GM18909 (cell line): ENCODE data around the gene HP.
"Not testable (repeated sequence)": the region's sequence is repeated elsewhere in the genome, so short reads cannot be mapped to it uniquely, and the experiment has no call there.

Experiments
- ATAC-seq: cut with Tn5 transposase; IDR thresholded peaks from one replicate; pipeline ENCODE4 v1.9.1; 2021; ENCODE audit warnings: mild to moderate bottlenecking; ENCODE audit not compliant: unreplicated experiment, poor library complexity

Gene HP, protein sequence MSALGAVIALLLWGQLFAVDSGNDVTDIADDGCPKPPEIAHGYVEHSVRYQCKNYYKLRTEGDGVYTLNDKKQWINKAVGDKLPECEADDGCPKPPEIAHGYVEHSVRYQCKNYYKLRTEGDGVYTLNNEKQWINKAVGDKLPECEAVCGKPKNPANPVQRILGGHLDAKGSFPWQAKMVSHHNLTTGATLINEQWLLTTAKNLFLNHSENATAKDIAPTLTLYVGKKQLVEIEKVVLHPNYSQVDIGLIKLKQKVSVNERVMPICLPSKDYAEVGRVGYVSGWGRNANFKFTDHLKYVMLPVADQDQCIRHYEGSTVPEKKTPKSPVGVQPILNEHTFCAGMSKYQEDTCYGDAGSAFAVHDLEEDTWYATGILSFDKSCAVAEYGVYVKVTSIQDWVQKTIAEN

DNA sequence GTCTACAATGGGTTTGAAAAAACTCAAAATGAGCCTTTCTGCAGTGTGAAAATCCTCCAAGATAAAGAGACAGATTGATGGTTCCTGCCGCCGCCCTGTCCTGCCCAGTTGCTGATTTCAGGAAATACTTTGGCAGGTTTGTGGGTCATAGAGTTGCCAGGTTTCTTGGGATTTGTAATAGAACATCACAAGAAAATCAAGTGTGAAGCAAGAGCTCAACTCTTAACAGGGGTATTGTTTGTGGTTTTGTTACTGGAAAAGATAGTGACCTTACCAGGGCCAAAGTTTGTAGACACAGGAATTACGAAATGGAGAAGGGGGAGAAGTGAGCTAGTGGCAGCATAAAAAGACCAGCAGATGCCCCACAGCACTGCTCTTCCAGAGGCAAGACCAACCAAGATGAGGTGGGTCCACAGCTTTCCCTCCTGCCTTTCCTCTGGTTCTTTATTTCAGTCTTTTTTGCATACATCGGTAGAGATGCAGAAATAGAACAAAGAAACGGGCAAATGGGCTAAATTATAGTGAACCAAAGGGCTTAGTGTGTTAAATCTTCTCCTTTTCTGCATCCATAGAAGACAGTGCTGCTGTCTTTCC, at the start of gene HP:
Gene HP, plus strand, starts transcription at position 252 of the 594 bp plus-strand sequence. Its CDS starts 148 bp downstream, at position 400.
- ATAC-seq: not testable (repeated sequence)

DNA sequence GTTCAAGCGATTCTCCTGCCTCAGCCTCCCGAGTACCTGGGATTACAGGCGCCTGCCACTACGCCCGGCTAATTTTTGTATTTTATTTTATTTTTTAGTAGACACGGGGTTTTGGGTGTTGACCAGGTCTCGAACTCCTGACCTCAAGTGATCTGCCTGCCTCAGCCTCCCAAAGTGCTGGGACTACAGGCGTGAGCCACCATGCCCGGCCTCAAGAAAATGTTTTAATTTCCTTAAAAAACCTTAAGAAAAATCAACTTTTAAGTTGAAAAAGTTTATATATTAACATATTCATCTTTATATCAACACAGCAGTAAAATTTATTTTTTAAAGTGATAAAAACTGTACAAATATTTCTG, 46.3 kb upstream of the HP start:
- not testable (repeated sequence) for ATAC-seq

DNA sequence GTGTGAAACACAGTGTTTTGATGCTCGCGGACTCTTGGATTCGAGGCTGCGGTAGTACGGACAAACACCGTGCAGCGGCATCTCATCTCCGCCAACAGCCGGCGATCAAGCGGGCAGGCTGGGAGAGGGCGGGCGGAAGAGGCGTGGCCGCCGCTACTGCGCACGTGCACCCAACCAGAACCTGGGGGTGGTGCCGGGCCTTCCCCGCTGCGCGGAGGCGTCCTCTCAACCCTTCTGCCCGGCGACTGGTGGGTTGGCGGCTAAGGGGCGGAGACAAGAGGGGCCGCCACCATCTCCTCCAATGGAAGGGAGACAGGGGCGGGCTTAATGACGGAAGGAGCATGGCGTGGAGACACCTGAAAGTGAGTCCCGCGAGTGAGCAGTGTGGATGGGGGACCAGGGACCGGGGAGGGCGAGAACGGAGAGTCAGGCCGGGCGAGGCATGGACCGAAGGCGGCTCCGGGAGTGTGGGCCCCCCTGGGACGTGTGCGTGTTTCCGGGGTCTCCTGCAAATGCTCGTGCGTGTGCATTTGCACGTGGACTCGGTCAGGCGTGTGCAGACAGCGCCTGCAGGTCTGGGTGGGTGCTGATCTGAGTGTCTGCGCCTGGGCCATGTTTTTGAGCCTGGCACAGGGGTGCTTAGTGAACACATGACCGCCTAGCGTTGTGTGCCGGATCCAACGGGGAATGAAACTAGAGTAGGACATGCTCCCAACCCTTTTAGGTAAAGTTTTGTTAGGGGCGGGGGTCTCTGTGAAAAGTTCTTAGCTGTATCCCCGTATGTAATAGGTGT, 45.7 kb upstream of the HP start, which contains the start of gene DHODH:
Gene DHODH, plus strand, starts transcription at position 321 of the 793 bp plus-strand sequence. Its CDS starts 21 bp downstream, at position 342.
- ATAC-seq: peak; percentile 99

DNA sequence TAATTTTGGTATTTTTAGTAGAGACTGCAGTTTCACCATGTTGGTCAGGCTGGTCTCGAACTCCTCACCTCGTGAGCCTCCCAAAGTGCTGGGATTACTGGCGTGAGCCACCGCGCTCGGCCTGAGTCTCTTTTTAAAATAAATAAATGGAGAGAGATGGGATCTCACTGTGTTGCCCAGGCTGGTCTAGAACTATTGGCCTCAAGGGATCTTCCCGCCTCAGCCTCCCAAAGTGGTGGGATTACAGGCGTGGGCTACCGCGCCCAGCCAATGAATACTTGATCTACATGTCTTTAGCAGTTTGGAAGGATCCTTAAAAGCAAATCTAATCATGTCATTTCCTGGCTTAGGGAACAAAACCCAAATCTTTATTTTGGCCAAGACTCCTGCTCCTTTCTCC, 44.5 kb upstream of the HP start:
- ATAC-seq: no peak

DNA sequence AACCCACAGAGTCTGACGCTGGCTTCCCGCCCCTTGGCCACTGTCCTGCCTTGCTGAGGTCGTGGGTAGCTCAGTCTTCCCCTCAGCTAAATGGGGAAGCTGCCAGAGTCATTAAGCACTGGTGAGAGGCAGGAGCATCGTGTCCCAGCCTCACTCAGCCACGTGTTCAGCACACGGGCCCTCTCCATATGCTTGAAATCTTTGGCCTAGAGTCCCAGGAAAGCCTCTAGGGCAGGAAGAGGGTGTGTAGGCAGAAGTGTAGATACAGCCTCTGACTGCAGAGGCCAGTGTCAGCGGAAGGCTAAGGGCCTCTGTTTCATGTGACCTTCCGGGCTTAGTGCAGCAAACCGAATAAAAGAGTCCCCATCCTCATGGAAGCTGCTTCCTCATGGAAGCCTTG, 41.7 kb upstream of the HP start:
- ATAC-seq: no peak

DNA sequence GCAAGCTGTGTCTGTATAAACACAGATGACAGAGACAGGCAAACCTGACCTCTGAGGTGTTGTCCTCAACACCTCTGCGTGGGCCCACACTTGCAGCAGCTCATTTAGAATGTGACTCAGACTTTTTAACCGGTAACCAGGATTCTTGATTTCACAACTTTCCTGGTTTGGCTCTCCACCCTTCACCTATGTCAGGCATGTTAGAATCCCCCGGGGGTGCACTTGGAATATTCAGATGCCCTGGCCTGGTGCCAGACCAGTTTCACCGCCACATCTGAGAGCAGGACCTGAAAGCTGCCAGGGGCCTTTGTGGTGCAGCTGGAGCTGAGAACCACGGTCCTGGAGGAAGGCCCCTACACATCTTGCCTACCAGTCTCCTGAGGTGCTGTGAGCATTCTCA, 40.9 kb upstream of the HP start:
- no peak for ATAC-seq

DNA sequence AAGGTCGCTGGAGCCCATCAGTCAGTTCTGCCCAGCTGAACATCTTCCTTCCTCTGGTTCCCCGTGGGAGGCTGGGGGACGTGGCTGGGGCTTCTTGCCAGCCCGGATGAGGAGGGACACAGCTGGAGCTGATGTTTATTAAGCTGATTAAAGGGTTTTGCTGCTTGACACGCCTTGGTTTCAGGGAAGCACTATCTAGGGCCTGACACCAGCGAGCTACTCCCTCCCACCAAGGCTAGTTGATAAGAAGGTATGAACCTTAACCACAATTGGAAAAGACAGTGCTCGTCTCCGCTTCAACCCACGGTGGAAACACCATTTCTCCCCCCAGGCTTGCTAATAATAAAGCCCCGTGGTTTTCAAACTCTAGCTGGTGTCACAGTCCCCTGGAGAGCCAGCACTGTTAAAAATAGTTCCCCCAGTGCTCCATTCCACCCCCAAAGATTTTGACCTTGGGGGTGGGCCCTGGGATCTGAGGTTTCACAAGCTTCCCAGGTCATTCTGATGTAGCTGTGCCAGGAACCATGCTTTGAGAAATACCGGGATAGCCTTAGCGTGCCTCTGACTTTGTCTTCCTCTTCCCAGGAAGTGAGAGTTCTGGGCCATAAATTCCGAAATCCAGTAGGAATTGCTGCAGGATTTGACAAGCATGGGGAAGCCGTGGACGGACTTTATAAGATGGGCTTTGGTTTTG, 40.3 kb upstream of the HP start:
- ATAC-seq: no peak

DNA sequence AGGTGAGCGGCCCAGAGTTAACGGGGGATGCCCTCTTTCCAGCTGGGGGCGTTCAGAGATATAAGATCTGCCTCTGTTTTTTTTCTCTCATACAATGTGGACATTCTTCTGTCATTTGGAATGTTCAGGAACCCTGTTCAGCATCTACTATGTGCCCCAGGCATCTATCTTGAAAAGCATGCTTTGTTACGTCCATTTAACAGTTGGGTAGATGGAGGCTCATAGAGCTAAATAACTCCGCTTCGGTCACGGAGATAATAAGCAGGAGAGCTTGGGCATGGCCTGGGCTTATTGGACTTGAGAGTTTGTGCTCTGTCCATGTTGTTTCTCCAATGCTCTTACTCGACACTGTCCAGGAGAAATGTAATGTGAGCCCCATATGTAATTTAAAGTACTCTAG, 39.6 kb upstream of the HP start:
- ATAC-seq: no peak

DNA sequence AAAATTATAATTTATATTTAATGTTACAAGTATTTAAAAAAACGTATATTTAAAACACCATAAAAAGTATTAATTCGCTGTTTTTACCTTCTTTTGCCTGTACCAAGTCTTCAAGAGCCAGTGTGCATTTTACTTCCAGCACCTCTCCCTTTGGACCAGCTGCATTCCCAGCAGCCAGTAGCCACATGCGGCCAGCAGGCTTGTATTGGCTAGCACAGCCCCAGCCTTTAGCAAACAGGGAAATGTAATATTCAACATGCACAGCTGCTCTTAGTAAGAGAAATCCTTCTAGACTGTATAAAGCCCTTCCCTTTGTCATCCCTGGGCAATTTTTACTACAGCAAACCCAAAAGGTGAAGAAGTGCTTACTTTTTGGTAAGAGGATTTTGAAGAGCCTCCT, 39.2 kb upstream of the HP start:
- ATAC-seq: no peak

DNA sequence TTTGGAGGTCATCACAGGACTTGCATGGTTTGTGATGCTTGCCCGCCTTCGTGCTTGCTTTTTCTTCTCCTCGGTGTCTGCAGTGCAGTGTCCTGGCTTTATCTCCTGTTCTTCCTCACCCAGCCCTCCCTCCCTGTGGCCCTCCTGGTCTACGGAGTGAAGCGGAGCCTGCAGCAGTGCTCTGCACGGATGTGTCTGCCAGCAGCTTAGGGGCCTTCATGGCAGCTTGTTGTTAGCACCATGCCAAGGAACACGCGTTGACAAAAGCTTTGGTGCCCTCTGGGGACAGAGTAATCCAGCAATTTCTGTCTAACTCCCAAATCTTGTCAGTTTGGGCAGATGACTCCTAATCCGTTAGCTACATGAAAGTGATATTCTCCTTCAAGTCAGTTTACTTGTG, 35.8 kb upstream of the HP start:
- no peak for ATAC-seq

DNA sequence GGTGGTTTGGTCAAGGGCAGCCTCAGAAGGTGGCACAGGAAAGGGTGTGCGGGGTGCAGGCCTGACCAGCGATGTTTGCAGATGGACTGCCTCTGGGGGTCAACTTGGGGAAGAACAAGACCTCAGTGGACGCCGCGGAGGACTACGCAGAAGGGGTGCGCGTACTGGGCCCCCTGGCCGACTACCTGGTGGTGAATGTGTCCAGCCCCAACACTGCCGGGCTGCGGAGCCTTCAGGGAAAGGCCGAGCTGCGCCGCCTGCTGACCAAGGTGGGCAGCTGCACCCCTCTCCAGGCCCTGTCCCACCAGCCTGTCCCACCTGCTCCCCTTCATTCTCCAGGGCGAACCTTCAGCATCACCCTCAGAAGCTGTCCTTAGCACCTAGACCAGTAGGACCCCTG, 33.3 kb upstream of the HP start:
- ATAC-seq: no peak

DNA sequence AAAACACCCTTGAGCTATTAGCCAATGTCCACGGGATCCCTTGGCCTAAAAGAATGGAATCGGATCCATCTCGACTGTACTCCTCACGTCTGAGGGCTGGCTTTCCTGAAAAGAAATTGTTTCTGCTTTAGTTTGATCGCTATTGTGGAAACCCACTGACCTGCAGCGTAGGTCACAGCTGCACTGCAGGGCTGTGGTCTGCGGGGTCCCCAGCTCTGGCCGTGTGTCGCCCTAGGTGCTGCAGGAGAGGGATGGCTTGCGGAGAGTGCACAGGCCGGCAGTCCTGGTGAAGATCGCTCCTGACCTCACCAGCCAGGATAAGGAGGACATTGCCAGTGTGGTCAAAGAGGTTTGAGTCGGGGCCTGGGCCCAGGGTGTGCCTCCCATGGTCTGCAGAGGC, 32.2 kb upstream of the HP start:
- ATAC-seq: no peak

DNA sequence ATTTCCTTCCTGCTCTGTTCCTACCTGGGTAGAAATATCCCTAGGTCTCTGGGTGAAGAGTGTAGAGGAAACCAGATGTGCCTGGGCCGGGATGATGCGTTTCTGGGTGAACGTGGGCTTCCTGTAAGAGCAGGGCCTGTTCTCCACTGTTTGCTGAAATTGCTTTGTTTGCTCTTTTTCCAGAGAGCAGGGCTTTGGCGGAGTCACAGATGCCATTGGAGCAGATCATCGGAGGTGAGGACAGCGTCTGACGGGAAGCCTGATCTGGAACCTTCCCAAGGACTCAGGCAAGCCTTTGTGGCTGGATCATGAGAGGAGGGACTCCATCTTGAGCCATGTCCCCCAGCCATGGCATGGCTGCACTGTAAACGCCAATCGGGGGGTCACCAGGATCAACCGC, 30.3 kb upstream of the HP start:
- ATAC-seq: no peak

DNA sequence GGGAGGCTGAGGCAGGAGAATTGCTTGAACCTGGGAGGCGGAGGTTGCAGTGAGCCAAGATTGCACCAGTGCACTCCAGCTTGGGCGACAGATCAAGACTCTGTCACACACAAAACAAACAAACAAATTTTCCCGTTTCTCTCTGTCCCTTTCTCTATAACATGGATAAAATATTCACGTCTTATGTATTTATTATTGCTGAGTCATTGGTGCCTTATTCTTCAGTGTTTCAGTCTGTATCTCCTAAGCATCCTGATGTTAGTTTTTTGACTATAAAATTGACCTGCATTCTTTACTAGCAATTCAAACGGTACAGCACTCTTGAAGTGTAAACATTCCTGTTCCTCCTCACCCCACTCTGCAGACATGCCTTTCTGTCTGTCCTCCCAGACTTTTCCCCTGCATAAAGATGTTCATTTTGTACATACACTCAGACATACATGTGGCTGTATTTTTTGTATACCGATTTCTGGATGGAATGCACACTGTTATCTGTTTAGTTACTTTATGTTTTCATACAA, 29.4 kb upstream of the HP start:
- ATAC-seq: no peak

DNA sequence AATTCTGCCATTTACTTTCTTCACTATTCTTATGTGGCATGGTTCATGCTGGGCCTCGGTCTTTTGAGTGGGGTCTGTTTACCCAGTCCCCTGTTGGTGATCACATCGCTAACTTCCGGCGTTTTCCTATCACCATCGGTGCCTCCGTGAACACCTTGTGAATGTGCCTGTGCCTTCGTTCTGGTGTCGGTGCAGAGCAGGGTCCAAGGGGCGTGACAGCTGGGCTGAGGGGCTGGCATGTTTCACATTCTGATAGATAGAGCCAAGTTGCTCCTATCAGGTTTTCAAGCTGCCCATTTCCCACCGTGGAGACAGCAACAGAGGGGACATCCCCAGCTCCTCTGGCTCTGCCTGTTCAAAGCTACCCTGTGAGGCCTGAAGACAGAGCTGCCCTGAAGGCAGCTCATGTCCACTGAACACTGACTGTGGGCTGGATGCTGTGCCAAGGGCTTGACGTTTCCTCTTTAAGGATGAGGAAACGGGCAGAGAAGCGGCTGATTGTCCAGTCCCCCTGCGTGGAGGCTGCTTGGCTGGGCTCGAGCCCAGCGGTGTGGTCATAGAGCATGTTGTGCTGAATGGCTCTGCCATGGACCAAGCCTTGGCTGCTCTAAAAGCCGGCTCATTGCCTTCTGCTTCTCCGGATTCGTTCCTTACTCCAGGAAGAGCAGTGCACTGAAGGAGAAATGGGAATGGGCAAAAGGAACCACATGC, 28.7 kb upstream of the HP start:
- ATAC-seq: no peak

DNA sequence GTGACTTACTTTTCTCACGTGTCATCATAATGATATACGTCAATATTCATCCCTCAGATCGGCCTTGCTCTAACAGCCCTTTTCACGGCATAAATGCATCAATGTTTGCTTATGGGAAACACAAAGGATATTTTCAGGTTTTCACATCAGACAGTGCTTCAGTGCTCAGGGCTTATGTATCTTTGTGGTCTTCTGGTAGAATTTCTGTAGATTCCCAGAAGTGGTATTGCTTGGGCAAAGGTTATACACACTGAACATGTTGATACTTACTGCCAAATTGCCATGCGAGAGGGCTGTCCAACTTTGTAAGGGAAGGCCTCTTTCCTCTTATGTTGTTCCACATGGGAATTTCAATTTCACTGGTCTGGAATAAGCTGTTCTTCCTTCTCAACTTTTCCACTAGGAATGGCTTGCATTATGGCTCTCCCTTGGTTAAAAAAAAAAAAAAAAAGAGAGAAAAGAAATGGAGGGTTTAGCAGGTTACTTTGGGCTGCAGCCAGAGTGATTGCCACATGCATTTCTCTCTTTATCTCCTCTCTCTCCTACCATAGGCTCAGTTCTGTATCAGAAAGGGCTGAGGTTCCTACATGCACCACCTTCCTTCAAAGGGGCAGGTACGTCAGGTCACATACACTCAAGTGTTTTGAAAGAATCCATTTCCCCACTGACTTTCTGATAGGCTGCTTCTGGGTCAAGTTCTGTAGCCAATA, 26.5 kb upstream of the HP start:
- ATAC-seq: no peak

DNA sequence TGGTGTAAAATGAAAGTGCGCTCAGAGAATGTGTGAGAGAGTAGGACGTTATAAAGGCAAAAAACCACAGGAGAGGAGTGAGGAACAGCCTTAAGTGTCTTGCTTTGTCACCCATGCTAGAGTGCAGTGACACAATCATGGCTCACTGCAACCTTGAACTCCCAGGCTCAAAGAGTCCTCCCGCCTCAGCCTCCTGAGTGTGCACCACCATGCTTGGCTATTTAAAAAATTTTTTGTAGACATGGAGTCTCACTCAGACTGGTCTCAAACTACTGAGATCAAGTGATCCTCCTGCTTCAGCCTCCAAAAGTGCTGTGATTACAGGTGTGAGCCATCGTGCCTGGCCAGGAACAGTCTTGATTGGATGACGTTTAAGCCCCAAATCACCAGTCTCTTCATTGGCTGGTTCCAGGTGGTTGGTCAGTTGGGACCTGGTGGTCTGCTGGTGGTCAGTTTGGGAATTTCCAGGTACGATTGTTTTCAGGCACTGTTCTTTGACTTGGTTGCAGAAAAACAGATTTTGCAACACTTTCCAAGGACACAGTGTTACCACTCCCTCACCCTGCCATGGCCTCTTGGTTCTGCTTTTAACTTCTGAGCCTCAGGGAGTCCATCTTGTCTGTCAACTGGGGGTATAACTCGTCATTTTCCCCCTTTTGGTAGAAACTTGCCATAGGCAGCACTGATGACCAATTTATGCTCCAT, 24.6 kb upstream of the HP start:
- ATAC-seq: no peak

DNA sequence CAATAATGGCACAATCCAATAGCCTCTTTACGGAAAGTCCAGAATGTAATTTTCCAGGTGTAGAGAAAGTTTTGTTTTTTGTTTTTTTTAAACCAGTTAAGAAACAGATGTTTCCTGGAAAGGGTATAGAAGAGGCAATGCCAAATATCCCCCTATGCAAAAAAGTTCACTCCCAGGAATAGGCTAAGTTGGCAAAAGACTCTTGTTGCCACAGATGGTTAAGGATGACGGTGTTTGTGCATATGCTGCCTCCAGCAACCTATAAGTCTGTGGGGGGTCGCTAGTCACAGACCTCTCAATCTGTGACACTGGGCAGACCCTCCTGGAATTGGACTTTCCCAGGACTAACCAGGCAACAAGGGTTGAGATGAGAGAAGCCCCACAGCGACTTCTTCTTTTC, 20.9 kb upstream of the HP start:
- no peak for ATAC-seq

DNA sequence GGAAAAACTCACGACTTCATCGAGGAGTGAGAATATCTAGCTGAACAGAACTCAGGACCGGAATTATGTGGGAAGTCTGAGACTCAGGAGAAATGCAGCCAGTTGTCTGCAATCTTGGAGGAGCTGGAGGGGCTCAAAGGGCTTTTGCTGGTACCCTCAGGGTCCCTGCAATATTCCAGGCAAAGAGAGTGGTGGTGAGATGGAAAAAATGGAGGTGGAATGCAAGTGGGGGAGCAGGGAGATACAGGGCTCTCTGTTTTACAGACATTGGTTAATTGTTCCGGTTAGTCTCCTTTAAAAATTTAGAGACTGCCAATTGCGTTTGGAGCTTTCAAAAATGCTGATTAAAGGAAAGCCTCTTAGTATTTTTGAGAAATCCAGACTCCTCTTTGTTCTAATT, 18.2 kb upstream of the HP start:
- no peak for ATAC-seq
